Peyer's patch (tissue), 4 donors: ENCODE data around the gene IGIP. TPM values are rescaled to one million over a fixed set of nuclear protein-coding genes. Genes with fewer than 3 reads are reported as not detected.
A peak's percentile ranks its signal among the peaks of the same experiment; 100 is the strongest.

Experiments used
- DNase-seq, 3 donors: peaks; one replicate each; pipeline ENCODE4 v3.0.0-alpha.2; 2017 to 2019
- H3K27ac ChIP-seq, 4 donors: fragments of 200-600 bp; sonication (generic); one replicate each; pipeline ENCODE4 v1.5.1; 2016 to 2019
- H3K27me3 ChIP-seq, 2 donors: fragments of 200-600 bp; sonication (generic); one replicate each; pipeline ENCODE4 v1.5.1; 2019
- H3K36me3 ChIP-seq, 3 donors: fragments of 200-600 bp; sonication (generic); one replicate each; pipeline ENCODE4 v1.5.1; 2016 to 2019
- H3K4me1 ChIP-seq, 4 donors: fragments of 200-600 bp; sonication (generic); one replicate each; pipeline ENCODE4 v1.5.1; 2016 to 2019
- H3K4me3 ChIP-seq, 4 donors: fragments of 200-600 bp; sonication (generic); 1 replicate in 3 of 4; 2 replicates in 1 of 4; pipeline ENCODE4 v1.5.1; 2016 to 2019; ENCODE audit warnings: mild to moderate bottlenecking in 1 of 4
- H3K9me3 ChIP-seq, 4 donors: fragments of 200-600 bp; sonication (generic); one replicate each; pipeline ENCODE4 v1.5.1; 2016 to 2019; ENCODE audit warnings: mild to moderate bottlenecking in 1 of 4
- CTCF ChIP-seq, 6 experiments: fragments of 450-650 bp in 4 of 6; fragments of 200-600 bp in 2 of 6; sonication (generic) in 1 of 6; IDR thresholded peaks; one replicate each; pipeline ENCODE4 v1.5.1; 2017 to 2019; ENCODE audit warnings: antibody characterized with exemption in 6 of 6, mild to moderate bottlenecking in 3 of 6, moderate library complexity in 1 of 6
- POLR2A ChIP-seq, 2 donors: fragments of 450-650 bp; IDR thresholded peaks; one replicate each; pipeline ENCODE4 v1.5.1; 2017; ENCODE audit warnings: antibody characterized with exemption in 2 of 2, mild to moderate bottlenecking in 2 of 2, moderate library complexity in 2 of 2
- total RNA-seq, 4 donors: library from RNA; depleted of rRNA; stranded (reverse); fragments of >200 nt; gene quantifications; one replicate each; pipeline ENCODE4 v1.1.0, GENCODE V29; 2016

The IGIP gene
- total RNA-seq, 4 donors from 2014 or later, result 10.2 to 16.5 (median 12.4) TPM

- no peak for TF ChIP-seq POLR2A (IDR thresholded peaks at IDR 0.05)
- no peak for TF ChIP-seq CTCF (IDR thresholded peaks at IDR 0.05)
- no peaks in the 10 kb centered on the region for H3K4me1 ChIP-seq
- H3K27ac ChIP-seq, result no peak overlapping the region
- DNase-seq, result no peak
- H3K27me3 ChIP-seq, result no peaks in the 10 kb centered on the region
- no peak overlapping the region for H3K4me3 ChIP-seq
- no peaks in the 10 kb centered on the region for H3K36me3 ChIP-seq
- no peaks in the 10 kb centered on the region for H3K9me3 ChIP-seq
These were observed 9.4 kb downstream of the IGIP start for GRCh38 chr5:140135127-140135526.

- TF ChIP-seq POLR2A (IDR thresholded peaks at IDR 0.05) (no peak), CTCF (IDR thresholded peaks at IDR 0.05) (no peak)
- no peaks in the 10 kb centered on the region for H3K36me3 ChIP-seq
- H3K27me3 ChIP-seq, result no peaks in the 10 kb centered on the region
- no peak overlapping the region for H3K27ac ChIP-seq
- no peak overlapping the region for H3K4me3 ChIP-seq
- H3K9me3 ChIP-seq, result no peaks in the 10 kb centered on the region
- no peak for DNase-seq
- no peaks in the 10 kb centered on the region for H3K4me1 ChIP-seq
These were observed 10.9 kb downstream of the IGIP start for GRCh38 chr5:140136624-140137023.

- no peak for DNase-seq
- no peaks in the 10 kb centered on the region for H3K27me3 ChIP-seq
- H3K9me3 ChIP-seq, result no peaks in the 10 kb centered on the region
- no peak for TF ChIP-seq POLR2A (IDR thresholded peaks at IDR 0.05)
- TF ChIP-seq CTCF (IDR thresholded peaks at IDR 0.05), result no peak
- H3K27ac ChIP-seq, result no peak overlapping the region
- H3K4me1 ChIP-seq, result peaks cover 4 to 15% (median 7%) of the 10 kb centered on the region in 4 donors
- H3K36me3 ChIP-seq, result no peaks in the 10 kb centered on the region
- H3K4me3 ChIP-seq, result no peak overlapping the region
These were observed 14.7 kb downstream of the IGIP start for GRCh38 chr5:140140435-140140834.

GRCh38 chr5:140141241-140141640, 15.5 kb downstream of the IGIP start:
- Histone ChIP-seq H3K27ac (no peak overlapping the region), H3K4me1 (peaks cover 11 to 23% (median 12%) of the 10 kb centered on the region in 4 donors), H3K36me3 (no peaks in the 10 kb centered on the region), H3K9me3 (no peaks in the 10 kb centered on the region), H3K27me3 (no peaks in the 10 kb centered on the region), H3K4me3 (no peak overlapping the region)
- TF ChIP-seq POLR2A (IDR thresholded peaks at IDR 0.05), result no peak
- DNase-seq, result no peak

GRCh38 chr5:140142246-140142645, 16.5 kb downstream of the IGIP start:
- Histone ChIP-seq H3K4me3 (no peak overlapping the region), H3K4me1 (peaks cover 13 to 26% (median 14%) of the 10 kb centered on the region in 4 donors), H3K27me3 (no peaks in the 10 kb centered on the region), H3K36me3 (no peaks in the 10 kb centered on the region), H3K9me3 (no peaks in the 10 kb centered on the region), H3K27ac (peak overlapping the region in 1 of 4 donors; percentile 82)
- no peak for DNase-seq
- TF ChIP-seq CTCF (IDR thresholded peaks at IDR 0.05), result no peak
- no peak for TF ChIP-seq POLR2A (IDR thresholded peaks at IDR 0.05)

- H3K9me3 ChIP-seq, result no peaks in the 10 kb centered on the region
- no peaks in the 10 kb centered on the region for H3K36me3 ChIP-seq
- TF ChIP-seq CTCF (IDR thresholded peaks at IDR 0.05) (no peak), POLR2A (IDR thresholded peaks at IDR 0.05) (no peak)
- peak in 2 of 3 donors; percentile 69 to 81 for DNase-seq
- H3K27me3 ChIP-seq, result no peaks in the 10 kb centered on the region
- no peak overlapping the region for H3K4me3 ChIP-seq
- peak overlapping the region in 3 of 4 donors; percentile 13 to 82 (median 37) for H3K27ac ChIP-seq
- H3K4me1 ChIP-seq, result peaks cover 13 to 26% (median 14%) of the 10 kb centered on the region in 4 donors
These were observed 17.1 kb downstream of the IGIP start for GRCh38 chr5:140142856-140143255.
